Effector CD8-positive, alpha-beta T cell (primary cell): Measurements from ENCODE around the gene KCNG2.

Experiments used
- DNase-seq: peaks from one replicate; lab custom pipeline; 2025; lab: John Stamatoyannopoulos, UW

Gene KCNG2

GRCh38 chr18:79819064-79819967 is 21.6 kb downstream of the KCNG2 start:
- DNase-seq, result no peak

- no peak for DNase-seq
These were observed 22.2 kb downstream of the KCNG2 start for GRCh38 chr18:79819968-79820351.

GRCh38 chr18:79823120-79823519 is 25.4 kb downstream of the KCNG2 start:
- DNase-seq, result no peak

GRCh38 chr18:79825913-79826312 is 28.2 kb downstream of the KCNG2 start:
- no peak for DNase-seq

- no peak for DNase-seq
These were observed 29.2 kb downstream of the KCNG2 start for GRCh38 chr18:79826966-79827365.

GRCh38 chr18:79828258-79828657 is 30.5 kb downstream of the KCNG2 start:
- DNase-seq, result no peak

- no peak for DNase-seq
These were observed 31.6 kb downstream of the KCNG2 start for GRCh38 chr18:79829136-79829854.

GRCh38 chr18:79832169-79832568 is 34.4 kb downstream of the KCNG2 start:
- DNase-seq, result no peak

GRCh38 chr18:79834834-79835233 is 37.1 kb downstream of the KCNG2 start:
- no peak for DNase-seq

GRCh38 chr18:79841936-79842335 is 44.2 kb downstream of the KCNG2 start:
- DNase-seq, result no peak

- DNase-seq, result no peak
These were observed 47.3 kb downstream of the KCNG2 start for GRCh38 chr18:79844999-79845563.

GRCh38 chr18:79846936-79847557 is 49.3 kb downstream of the KCNG2 start:
- DNase-seq, result no peak

- DNase-seq, result no peak
These were observed 50.0 kb downstream of the KCNG2 start for GRCh38 chr18:79847606-79848293.

- no peak for DNase-seq
These were observed 50.5 kb downstream of the KCNG2 start for GRCh38 chr18:79848294-79848578.

- no peak for DNase-seq
These were observed 51.0 kb downstream of the KCNG2 start for GRCh38 chr18:79848579-79849327.

- no peak for DNase-seq
These were observed 51.8 kb downstream of the KCNG2 start for GRCh38 chr18:79849328-79850207.

- no peak for DNase-seq
These were observed 53.0 kb downstream of the KCNG2 start for GRCh38 chr18:79850731-79851130.

GRCh38 chr18:79851489-79851888 is 53.8 kb downstream of the KCNG2 start:
- DNase-seq, result no peak

- DNase-seq, result no peak
These were observed 54.2 kb downstream of the KCNG2 start for GRCh38 chr18:79851950-79852349.
